ENCODE measurements around the gene COL4A2.

Gene COL4A2

DNA sequence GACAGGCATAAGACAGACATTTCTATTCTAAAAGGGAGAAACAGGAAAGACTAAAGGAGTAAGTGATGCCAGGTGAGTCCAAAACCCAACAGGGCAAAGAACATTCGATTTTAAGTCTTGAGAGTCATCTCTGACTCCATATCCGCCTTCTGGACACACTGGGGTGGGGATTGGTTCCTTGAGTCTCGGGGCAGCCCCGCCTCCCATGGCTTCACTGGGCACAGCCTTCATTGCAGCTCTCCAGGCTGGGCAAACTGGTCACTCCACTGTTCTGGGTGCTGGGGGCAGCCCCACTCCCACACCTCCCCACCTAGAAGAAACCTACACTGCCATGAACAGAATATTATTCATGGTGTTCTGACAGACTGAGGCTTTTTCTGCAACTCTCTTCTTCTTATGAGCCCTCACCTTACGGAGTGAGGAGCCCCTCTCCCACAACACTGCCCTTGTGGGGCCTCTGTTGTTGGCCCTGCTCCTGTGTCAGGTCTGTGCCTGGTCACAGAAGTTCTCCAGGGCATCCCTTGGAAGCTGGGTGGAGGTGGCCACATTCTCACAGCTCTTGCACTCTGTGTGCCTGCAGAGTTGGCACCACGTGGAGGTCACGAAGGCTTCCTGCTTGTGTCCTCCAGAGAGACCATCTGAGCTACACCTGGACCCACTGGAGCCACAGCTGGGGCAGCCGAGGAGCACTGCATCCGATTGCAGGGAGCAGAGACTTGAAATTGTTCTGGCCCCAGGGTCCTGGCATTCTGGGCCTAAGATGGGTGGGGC lies 95.4 kb downstream of the COL4A2 start:
- no peaks in the 10 kb centered on the region for H3K9me3 ChIP-seq (ENCODE audit: control insufficient read depth, insufficient read depth, low read length)
- H3K4me3 ChIP-seq (ENCODE audit: low read depth, low read length): no peak overlapping the region
- H3K36me3 ChIP-seq (ENCODE audit: control insufficient read depth, insufficient read depth, low read length): no peaks in the 10 kb centered on the region
- H3K27me3 ChIP-seq (ENCODE audit: control insufficient read depth, insufficient read depth, low read length): no peaks in the 10 kb centered on the region
- H3K4me1 ChIP-seq (ENCODE audit: control insufficient read depth, insufficient read depth, low read length): peaks cover 2% of the 10 kb centered on the region
- no peak overlapping the region for H3K9ac ChIP-seq (ENCODE audit: low read depth, low read length)

- peaks cover 2% of the 10 kb centered on the region for H3K4me1 ChIP-seq (ENCODE audit: control insufficient read depth, insufficient read depth, low read length)
- no peak overlapping the region for H3K9ac ChIP-seq (ENCODE audit: low read depth, low read length)
- H3K27me3 ChIP-seq (ENCODE audit: control insufficient read depth, insufficient read depth, low read length): no peaks in the 10 kb centered on the region
- H3K9me3 ChIP-seq (ENCODE audit: control insufficient read depth, insufficient read depth, low read length): no peaks in the 10 kb centered on the region
- no peaks in the 10 kb centered on the region for H3K36me3 ChIP-seq (ENCODE audit: control insufficient read depth, insufficient read depth, low read length)
- H3K4me3 ChIP-seq (ENCODE audit: low read depth, low read length): no peak overlapping the region
Measured at GRCh38 chr13:110403315-110403714, 96.2 kb downstream of the COL4A2 start.

GRCh38 chr13:110403721-110404120 lies 96.6 kb downstream of the COL4A2 start:
- H3K36me3 ChIP-seq (ENCODE audit: control insufficient read depth, insufficient read depth, low read length): no peaks in the 10 kb centered on the region
- no peak overlapping the region for H3K4me3 ChIP-seq (ENCODE audit: low read depth, low read length)
- H3K27me3 ChIP-seq (ENCODE audit: control insufficient read depth, insufficient read depth, low read length): no peaks in the 10 kb centered on the region
- peaks cover 2% of the 10 kb centered on the region for H3K4me1 ChIP-seq (ENCODE audit: control insufficient read depth, insufficient read depth, low read length)
- H3K9ac ChIP-seq (ENCODE audit: low read depth, low read length): no peak overlapping the region
- H3K9me3 ChIP-seq (ENCODE audit: control insufficient read depth, insufficient read depth, low read length): no peaks in the 10 kb centered on the region

- H3K36me3 ChIP-seq (ENCODE audit: control insufficient read depth, insufficient read depth, low read length): peaks cover 2% of the 10 kb centered on the region
- no peak overlapping the region for H3K9ac ChIP-seq (ENCODE audit: low read depth, low read length)
- peaks cover 2% of the 10 kb centered on the region for H3K4me1 ChIP-seq (ENCODE audit: control insufficient read depth, insufficient read depth, low read length)
- no peaks in the 10 kb centered on the region for H3K9me3 ChIP-seq (ENCODE audit: control insufficient read depth, insufficient read depth, low read length)
- H3K4me3 ChIP-seq (ENCODE audit: low read depth, low read length): no peak overlapping the region
- H3K27me3 ChIP-seq (ENCODE audit: control insufficient read depth, insufficient read depth, low read length): no peaks in the 10 kb centered on the region
Measured at GRCh38 chr13:110404321-110404720, 97.2 kb downstream of the COL4A2 start.

GRCh38 chr13:110405597-110406450 lies 98.7 kb downstream of the COL4A2 start:
- Histone ChIP-seq H3K36me3 (ENCODE audit: control insufficient read depth, insufficient read depth, low read length) (peaks cover 3% of the 10 kb centered on the region), H3K27me3 (ENCODE audit: control insufficient read depth, insufficient read depth, low read length) (no peaks in the 10 kb centered on the region), H3K9ac (ENCODE audit: low read depth, low read length) (no peak overlapping the region), H3K4me1 (ENCODE audit: control insufficient read depth, insufficient read depth, low read length) (peaks cover 2% of the 10 kb centered on the region), H3K4me3 (ENCODE audit: low read depth, low read length) (no peak overlapping the region), H3K9me3 (ENCODE audit: control insufficient read depth, insufficient read depth, low read length) (no peaks in the 10 kb centered on the region)

DNA sequence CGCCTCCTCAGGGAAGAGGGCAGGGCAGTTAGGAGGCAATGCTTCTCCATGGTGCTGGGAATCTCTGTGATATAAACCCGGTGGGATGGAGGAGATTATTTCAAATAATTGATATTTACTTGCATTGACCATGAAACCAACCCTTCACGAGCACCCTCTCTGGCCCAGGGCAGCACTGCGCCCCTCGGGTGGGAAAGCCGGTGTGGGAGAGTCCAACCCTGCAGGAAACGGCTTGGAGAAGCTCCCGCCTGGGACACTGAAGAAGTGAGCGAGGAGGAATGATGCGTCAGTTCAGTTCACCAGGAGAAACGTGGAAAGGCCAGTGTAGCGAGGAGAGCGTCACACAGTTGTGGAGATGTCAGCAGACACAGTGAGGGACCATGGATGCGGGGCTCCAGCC lies 99.9 kb downstream of the COL4A2 start:
- Histone ChIP-seq H3K9ac (ENCODE audit: low read depth, low read length) (no peak overlapping the region), H3K27me3 (ENCODE audit: control insufficient read depth, insufficient read depth, low read length) (no peaks in the 10 kb centered on the region), H3K4me1 (ENCODE audit: control insufficient read depth, insufficient read depth, low read length) (peaks cover 4% of the 10 kb centered on the region), H3K4me3 (ENCODE audit: low read depth, low read length) (no peak overlapping the region), H3K36me3 (ENCODE audit: control insufficient read depth, insufficient read depth, low read length) (peaks cover 3% of the 10 kb centered on the region), H3K9me3 (ENCODE audit: control insufficient read depth, insufficient read depth, low read length) (no peaks in the 10 kb centered on the region)

DNA sequence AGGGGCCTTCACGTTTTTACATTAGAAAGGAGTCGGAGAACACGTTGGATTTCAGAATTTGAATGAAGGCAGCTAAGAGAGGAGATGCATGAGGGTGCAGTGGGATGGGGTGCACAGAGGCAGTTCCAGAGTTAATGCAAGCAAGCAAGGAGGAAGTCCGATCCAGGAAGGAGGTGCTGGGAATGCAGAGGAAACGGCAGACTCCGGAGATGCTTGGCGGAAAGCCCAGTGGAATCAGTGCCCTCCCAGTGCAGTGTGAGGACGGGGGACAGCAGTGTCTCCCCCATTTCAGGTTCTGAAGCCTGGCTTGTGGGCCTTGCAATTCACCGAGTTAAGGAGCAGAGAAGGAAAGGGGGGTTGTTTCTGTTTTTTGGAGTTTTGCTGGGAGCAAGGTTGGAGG lies 100.4 kb downstream of the COL4A2 start:
- no peak overlapping the region for H3K9ac ChIP-seq (ENCODE audit: low read depth, low read length)
- peaks cover 3% of the 10 kb centered on the region for H3K36me3 ChIP-seq (ENCODE audit: control insufficient read depth, insufficient read depth, low read length)
- no peak overlapping the region for H3K4me3 ChIP-seq (ENCODE audit: low read depth, low read length)
- H3K4me1 ChIP-seq (ENCODE audit: control insufficient read depth, insufficient read depth, low read length): peaks cover 7% of the 10 kb centered on the region
- H3K27me3 ChIP-seq (ENCODE audit: control insufficient read depth, insufficient read depth, low read length): no peaks in the 10 kb centered on the region
- H3K9me3 ChIP-seq (ENCODE audit: control insufficient read depth, insufficient read depth, low read length): no peaks in the 10 kb centered on the region

- Histone ChIP-seq H3K4me1 (ENCODE audit: control insufficient read depth, insufficient read depth, low read length) (peaks cover 8% of the 10 kb centered on the region), H3K4me3 (ENCODE audit: low read depth, low read length) (no peak overlapping the region), H3K9ac (ENCODE audit: low read depth, low read length) (no peak overlapping the region), H3K36me3 (ENCODE audit: control insufficient read depth, insufficient read depth, low read length) (peaks cover 3% of the 10 kb centered on the region), H3K27me3 (ENCODE audit: control insufficient read depth, insufficient read depth, low read length) (no peaks in the 10 kb centered on the region), H3K9me3 (ENCODE audit: control insufficient read depth, insufficient read depth, low read length) (no peaks in the 10 kb centered on the region)
Measured at GRCh38 chr13:110408286-110408685, 101.2 kb downstream of the COL4A2 start.

DNA sequence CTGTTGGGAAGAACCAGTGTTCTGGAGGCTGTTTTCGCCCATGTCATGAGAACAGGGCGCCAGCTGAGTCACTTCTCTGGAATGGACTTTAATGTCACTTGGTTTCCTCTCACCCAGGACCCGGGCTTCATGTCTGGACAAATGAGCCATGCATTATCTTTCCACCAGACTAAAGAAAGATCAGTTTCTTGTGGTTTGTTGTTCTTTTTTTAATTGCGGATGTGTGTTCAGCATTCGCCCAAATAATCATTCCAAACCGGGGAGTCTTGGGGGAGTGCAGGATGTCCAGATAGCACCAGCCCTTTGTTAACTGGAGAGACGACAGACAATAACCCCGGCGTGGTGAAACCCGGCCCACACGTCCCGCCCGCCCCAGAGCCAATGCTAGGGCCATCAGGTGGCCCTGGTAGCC lies 102.5 kb downstream of the COL4A2 start:
- Histone ChIP-seq H3K27me3 (ENCODE audit: control insufficient read depth, insufficient read depth, low read length) (no peaks in the 10 kb centered on the region), H3K9me3 (ENCODE audit: control insufficient read depth, insufficient read depth, low read length) (no peaks in the 10 kb centered on the region), H3K9ac (ENCODE audit: low read depth, low read length) (no peak overlapping the region), H3K36me3 (ENCODE audit: control insufficient read depth, insufficient read depth, low read length) (peaks cover 3% of the 10 kb centered on the region), H3K4me1 (ENCODE audit: control insufficient read depth, insufficient read depth, low read length) (peaks cover 8% of the 10 kb centered on the region), H3K4me3 (ENCODE audit: low read depth, low read length) (no peak overlapping the region)

DNA sequence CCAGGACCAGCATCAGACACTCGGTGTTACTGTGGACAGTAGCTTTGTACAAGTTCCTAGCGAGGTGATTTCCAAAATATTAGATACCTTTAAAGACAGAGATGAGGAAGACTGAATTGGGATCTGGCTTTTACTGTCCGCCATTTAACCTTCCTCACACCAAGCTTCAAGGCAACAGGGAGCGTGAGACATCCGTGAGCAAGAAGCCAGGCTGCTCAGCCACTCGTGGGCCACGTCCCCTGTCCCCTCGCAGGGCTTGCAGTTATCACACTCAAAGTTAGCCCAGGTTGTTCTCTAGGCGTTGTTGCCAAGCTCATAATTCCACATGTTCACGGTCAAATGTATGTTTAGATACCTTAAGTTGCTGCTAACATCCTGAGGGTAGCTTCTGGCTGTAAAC lies 102.9 kb downstream of the COL4A2 start:
- H3K4me1 ChIP-seq (ENCODE audit: control insufficient read depth, insufficient read depth, low read length): peaks cover 8% of the 10 kb centered on the region
- H3K9ac ChIP-seq (ENCODE audit: low read depth, low read length): no peak overlapping the region
- H3K4me3 ChIP-seq (ENCODE audit: low read depth, low read length): no peak overlapping the region
- H3K9me3 ChIP-seq (ENCODE audit: control insufficient read depth, insufficient read depth, low read length): no peaks in the 10 kb centered on the region
- H3K27me3 ChIP-seq (ENCODE audit: control insufficient read depth, insufficient read depth, low read length): no peaks in the 10 kb centered on the region
- peaks cover 3% of the 10 kb centered on the region for H3K36me3 ChIP-seq (ENCODE audit: control insufficient read depth, insufficient read depth, low read length)

GRCh38 chr13:110410936-110411687 lies 104.0 kb downstream of the COL4A2 start:
- no peaks in the 10 kb centered on the region for H3K27me3 ChIP-seq (ENCODE audit: control insufficient read depth, insufficient read depth, low read length)
- peaks cover 3% of the 10 kb centered on the region for H3K36me3 ChIP-seq (ENCODE audit: control insufficient read depth, insufficient read depth, low read length)
- H3K4me3 ChIP-seq (ENCODE audit: low read depth, low read length): no peak overlapping the region
- peaks cover 10% of the 10 kb centered on the region for H3K4me1 ChIP-seq (ENCODE audit: control insufficient read depth, insufficient read depth, low read length)
- no peaks in the 10 kb centered on the region for H3K9me3 ChIP-seq (ENCODE audit: control insufficient read depth, insufficient read depth, low read length)
- H3K9ac ChIP-seq (ENCODE audit: low read depth, low read length): no peak overlapping the region

Measured in iPS-15b (cell line).